HepG2 (cell line): ENCODE results near the gene GIPC3.
"Not testable (repeated sequence)": the region's sequence is repeated elsewhere in the genome, so short reads cannot be mapped to it uniquely, and the experiment has no call there.

Experiments
- ETV6 ChIP-seq: sonication (generic); formaldehyde crosslinking; conservative IDR thresholded peaks from 2 replicates; pipeline ENCODE4 v1.4.0; 2020; ENCODE audit warnings: missing genetic modification reagents
- POGK ChIP-seq: sonication (generic); formaldehyde crosslinking; conservative IDR thresholded peaks from 2 replicates; pipeline ENCODE4 v1.8.0; 2022; ENCODE audit warnings: mild to moderate bottlenecking, moderate library complexity, missing genetic modification reagents
- ZNF580 ChIP-seq: IDR thresholded peaks from 2 replicates; pipeline ENCODE4 v1.6.1; 2016; ENCODE audit warnings: low read depth, borderline replicate concordance

DNA sequence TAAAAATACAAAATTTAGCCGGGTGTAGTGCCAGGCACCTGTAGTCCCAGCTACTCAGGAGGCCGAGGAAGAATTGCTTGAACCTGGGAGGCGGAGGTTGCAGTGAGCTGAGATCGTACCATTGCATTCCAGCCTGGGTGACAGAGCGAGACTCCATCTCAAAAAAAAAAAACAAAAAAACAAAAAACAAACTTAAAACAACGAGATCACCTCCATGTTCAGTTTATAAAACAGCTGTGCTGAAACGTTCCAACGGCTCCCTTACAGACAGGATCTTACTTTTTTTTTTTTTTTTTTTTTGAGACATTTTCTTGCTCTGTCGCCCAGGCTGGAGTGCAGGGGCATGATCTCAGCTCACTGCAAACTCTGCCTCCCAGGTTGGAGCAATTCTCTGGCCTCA lies 43.5 kb downstream of the GIPC3 start:
- TF ChIP-seq POGK; ZNF580 (CRISPR knock-in tag); ETV6 (CRISPR knock-in tag): not testable (repeated sequence)
